Caco-2 (cell line): Measurements from ENCODE around the gene DAO. TPM values are rescaled to one million over a fixed set of nuclear protein-coding genes. Genes with fewer than 3 reads are reported as not detected.

Experiments used
- BruUV-seq: library from RNA; stranded (reverse); fragments of 400-500 nt; replicated peaks from 2 replicates; lab custom pipeline; 2021; lab: Mats Ljungman, UMichigan
- CTCF ChIA-PET: fragments of 300-600 bp; sonication (Branson Sonifier 250); formaldehyde crosslinking; loops from one replicate; lab custom pipeline; 2022; ENCODE audit warnings: antibody characterized with exemption; lab: Charles Lee
- POLR2A ChIA-PET: fragments of 300-600 bp; sonication (Branson Sonifier 250); formaldehyde crosslinking; loops from one replicate; lab custom pipeline; 2022; ENCODE audit warnings: antibody characterized with exemption; lab: Charles Lee
- DNase-seq, 2 experiments: peaks; one replicate each; pipeline versions ENCODE4 v3.0.0 to v3.0.0-alpha.2; 2020 to 2022
- H3K27me3 ChIP-seq: replicated peaks from 2 replicates; pipeline ENCODE4 v1.6.0; 2011; ENCODE audit warnings: low read length; ENCODE audit not compliant: control insufficient read depth, insufficient read depth
- H3K36me3 ChIP-seq: 2 replicates; pipeline ENCODE4 v1.5.1; 2011; ENCODE audit warnings: low read length; ENCODE audit not compliant: control insufficient read depth, insufficient read depth
- H3K4me1 ChIP-seq: fragments of 250-450 bp; sonication (Bioruptor Pico); 2 replicates; pipeline ENCODE4 v1.5.1; 2020; ENCODE audit warnings: mild to moderate bottlenecking
- H3K4me3 ChIP-seq: 2 replicates; pipeline ENCODE4 v1.5.1; 2011; ENCODE audit warnings: low read depth, mild to moderate bottlenecking, control low read depth, low read length
- H3K9me3 ChIP-seq: fragments of 250-450 bp; sonication (Bioruptor Pico); 2 replicates; pipeline ENCODE4 v1.5.1; 2020; ENCODE audit warnings: mild to moderate bottlenecking, moderate library complexity
- H3K27ac Mint-ChIP-seq: one replicate; pipeline ENCODE4 v1.8.0; 2022; ENCODE audit warnings: mixed read lengths; ENCODE audit not compliant: unreplicated experiment
- H3K27me3 Mint-ChIP-seq: one replicate; pipeline ENCODE4 v1.8.0; 2022; ENCODE audit warnings: mixed read lengths; ENCODE audit not compliant: insufficient read depth, unreplicated experiment
- H3K36me3 Mint-ChIP-seq: one replicate; pipeline ENCODE4 v1.8.0; 2022; ENCODE audit warnings: mild to moderate bottlenecking, mixed read lengths; ENCODE audit not compliant: insufficient read depth, unreplicated experiment
- H3K4me1 Mint-ChIP-seq: one replicate; pipeline ENCODE4 v1.8.0; 2022; ENCODE audit warnings: low read depth, mixed read lengths; ENCODE audit not compliant: unreplicated experiment
- H3K4me3 Mint-ChIP-seq: one replicate; pipeline ENCODE4 v1.8.0; 2022; ENCODE audit warnings: mild to moderate bottlenecking, moderate library complexity, mixed read lengths; ENCODE audit not compliant: unreplicated experiment
- H3K9me3 Mint-ChIP-seq: one replicate; pipeline ENCODE4 v1.8.0; 2022; ENCODE audit warnings: mixed read lengths; ENCODE audit not compliant: unreplicated experiment
- intact Hi-C: fragments of 100-400 bp; cut with micrococcal nuclease; formaldehyde crosslinking; loops from one replicate; pipeline ENCODE4 v1.10.0; 2022; ENCODE audit not compliant: unreplicated experiment
- total RNA-seq: library from RNA; stranded (reverse); gene quantifications from 2 replicates; pipeline ENCODE4 v1.2.3, GENCODE V29; 2022
- TF ChIP-seq, protein P1 (sequence below), 2 experiments: fragments of 200-600 bp in 1 of 2; IDR thresholded peaks; 1 replicate in 1 of 2; 2 replicates in 1 of 2; pipeline versions ENCODE4 v1.5.1 to v1.8.0; 2011 to 2022; ENCODE audit warnings: antibody characterized with exemption in 1 of 2, control low read depth in 1 of 2, inconsistent platforms in 1 of 2, low read depth in 1 of 2, low read length in 1 of 2, mild to moderate bottlenecking in 1 of 2, moderate library complexity in 1 of 2; ENCODE audit not compliant: insufficient read depth in 1 of 2, severe bottlenecking in 1 of 2, unreplicated experiment in 1 of 2

The DAO gene
- total RNA-seq, 1 experiment from 2014 or later = not detected

DNA sequence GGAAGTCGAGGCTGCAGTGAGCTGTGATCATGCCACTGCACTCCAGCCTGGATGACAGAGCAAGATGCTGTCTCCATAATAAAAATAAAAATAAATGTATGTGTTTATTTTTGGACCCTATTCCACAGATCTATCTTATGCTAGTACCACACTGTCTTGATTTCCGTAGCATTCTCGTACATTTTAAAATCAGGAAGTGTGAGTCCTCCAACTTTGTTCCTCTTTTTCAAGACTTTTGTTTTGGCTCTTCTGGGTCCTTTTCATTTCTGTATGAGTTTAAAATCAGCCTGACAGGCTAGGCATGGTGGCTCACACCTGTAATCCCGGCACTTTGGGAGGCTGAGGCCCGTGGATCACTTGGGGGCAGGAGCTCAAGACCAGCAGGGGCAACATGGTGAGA lies 25.8 kb downstream of the DAO start:
- TF ChIP-seq, protein P1, sequence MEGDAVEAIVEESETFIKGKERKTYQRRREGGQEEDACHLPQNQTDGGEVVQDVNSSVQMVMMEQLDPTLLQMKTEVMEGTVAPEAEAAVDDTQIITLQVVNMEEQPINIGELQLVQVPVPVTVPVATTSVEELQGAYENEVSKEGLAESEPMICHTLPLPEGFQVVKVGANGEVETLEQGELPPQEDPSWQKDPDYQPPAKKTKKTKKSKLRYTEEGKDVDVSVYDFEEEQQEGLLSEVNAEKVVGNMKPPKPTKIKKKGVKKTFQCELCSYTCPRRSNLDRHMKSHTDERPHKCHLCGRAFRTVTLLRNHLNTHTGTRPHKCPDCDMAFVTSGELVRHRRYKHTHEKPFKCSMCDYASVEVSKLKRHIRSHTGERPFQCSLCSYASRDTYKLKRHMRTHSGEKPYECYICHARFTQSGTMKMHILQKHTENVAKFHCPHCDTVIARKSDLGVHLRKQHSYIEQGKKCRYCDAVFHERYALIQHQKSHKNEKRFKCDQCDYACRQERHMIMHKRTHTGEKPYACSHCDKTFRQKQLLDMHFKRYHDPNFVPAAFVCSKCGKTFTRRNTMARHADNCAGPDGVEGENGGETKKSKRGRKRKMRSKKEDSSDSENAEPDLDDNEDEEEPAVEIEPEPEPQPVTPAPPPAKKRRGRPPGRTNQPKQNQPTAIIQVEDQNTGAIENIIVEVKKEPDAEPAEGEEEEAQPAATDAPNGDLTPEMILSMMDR (IDR thresholded peaks at IDR 0.05; ENCODE audit: insufficient read depth in 1 of 2, low read depth in 1 of 2, low read length in 1 of 2, severe bottlenecking in 1 of 2, unreplicated experiment in 1 of 2) = no peak
- ChIA-PET POLR2A (no interaction called here), CTCF (no interaction called here)
- BruUV-seq = no TSS peak
- Mint-ChIP-seq H3K4me1 (peaks cover 9% of the 10 kb centered on the region), H3K9me3 (no peaks in the 10 kb centered on the region), H3K4me3 (no peak overlapping the region), H3K36me3 (no peaks in the 10 kb centered on the region), H3K27ac (no peak overlapping the region), H3K27me3 (no peaks in the 10 kb centered on the region)
- H3K9me3 ChIP-seq = no peaks in the 10 kb centered on the region
- no peak for DNase-seq
- no peak overlapping the region for H3K4me3 ChIP-seq
- H3K36me3 ChIP-seq = no peaks in the 10 kb centered on the region
- H3K4me1 ChIP-seq = peaks cover 19% of the 10 kb centered on the region
- intact Hi-C loops = no loop called here
- H3K27me3 ChIP-seq = no peaks in the 10 kb centered on the region

DNA sequence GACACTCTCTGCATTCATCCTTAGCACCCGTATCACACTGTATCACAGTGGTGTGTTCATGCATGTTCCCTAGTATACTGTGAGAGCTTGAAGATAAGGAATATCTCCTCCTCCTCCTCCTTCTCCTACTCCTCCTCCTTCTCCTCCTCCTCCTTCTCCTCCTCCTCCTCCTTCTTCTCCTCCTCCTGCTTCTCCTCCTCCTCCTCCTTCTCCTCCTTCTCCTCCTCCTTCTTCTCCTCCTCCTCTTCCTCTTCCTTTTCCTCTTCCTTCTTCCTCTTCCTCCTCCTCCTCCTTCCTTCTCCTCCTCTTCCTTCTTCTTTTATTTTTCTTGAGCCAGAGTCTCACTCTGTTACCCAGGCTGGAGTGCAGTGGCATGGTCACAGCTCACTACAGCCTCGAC lies 27.1 kb downstream of the DAO start:
- Histone ChIP-seq H3K36me3 (no peaks in the 10 kb centered on the region), H3K4me3 (no peak overlapping the region), H3K4me1 (peaks cover 31% of the 10 kb centered on the region), H3K9me3 (no peaks in the 10 kb centered on the region), H3K27me3 (no peaks in the 10 kb centered on the region)
- CTCF ChIA-PET = interaction anchor here (0.7 kb wide), 1 partner anchor 789 kb away, joined by 4 read pairs; no protein-coding TSS in a partner anchor
- Mint-ChIP-seq H3K4me3 (no peak overlapping the region), H3K27ac (peak overlapping the region; percentile 0), H3K27me3 (no peaks in the 10 kb centered on the region), H3K36me3 (no peaks in the 10 kb centered on the region), H3K9me3 (no peaks in the 10 kb centered on the region), H3K4me1 (peaks cover 11% of the 10 kb centered on the region)
- intact Hi-C loops = no loop called here
- no peak for DNase-seq
- no TSS peak for BruUV-seq
- TF ChIP-seq, protein P1 (IDR thresholded peaks at IDR 0.05; ENCODE audit: insufficient read depth in 1 of 2, low read depth in 1 of 2, low read length in 1 of 2, severe bottlenecking in 1 of 2, unreplicated experiment in 1 of 2) = no peak
- POLR2A ChIA-PET = no interaction called here

DNA sequence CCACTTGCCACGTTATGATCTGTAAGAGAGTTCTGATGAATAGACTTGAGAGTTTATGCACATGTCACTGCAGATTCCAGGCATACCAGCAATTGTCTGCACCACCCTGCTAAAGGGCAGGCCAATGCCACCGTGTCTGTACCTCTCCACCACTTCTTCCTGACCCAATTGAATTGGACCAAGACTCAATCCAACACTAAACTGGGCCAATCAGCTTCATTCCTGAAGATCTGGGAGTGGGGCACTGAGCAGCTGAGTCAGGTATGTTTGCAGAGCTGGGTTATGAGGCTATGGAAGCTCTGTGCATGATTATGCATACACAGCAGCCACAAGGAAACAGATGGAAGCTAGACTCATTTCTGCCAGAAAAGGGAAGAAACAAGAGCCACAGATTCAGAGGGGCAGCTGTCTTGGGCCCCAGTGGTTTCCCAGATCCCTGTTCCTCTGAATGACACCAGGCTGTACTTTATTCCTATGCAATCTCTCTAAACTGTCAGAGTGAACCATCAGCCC lies 28.0 kb downstream of the DAO start:
- Histone ChIP-seq H3K9me3 (no peaks in the 10 kb centered on the region), H3K4me1 (peaks cover 38% of the 10 kb centered on the region), H3K27me3 (no peaks in the 10 kb centered on the region), H3K4me3 (no peak overlapping the region), H3K36me3 (no peaks in the 10 kb centered on the region)
- Mint-ChIP-seq H3K4me1 (peaks cover 20% of the 10 kb centered on the region), H3K36me3 (no peaks in the 10 kb centered on the region), H3K9me3 (no peaks in the 10 kb centered on the region), H3K4me3 (no peak overlapping the region), H3K27me3 (no peaks in the 10 kb centered on the region), H3K27ac (peak overlapping the region; percentile 0)
- TF ChIP-seq, protein P1 (IDR thresholded peaks at IDR 0.05; ENCODE audit: insufficient read depth in 1 of 2, low read depth in 1 of 2, low read length in 1 of 2, severe bottlenecking in 1 of 2, unreplicated experiment in 1 of 2) = no peak
- DNase-seq = peak; percentile 65 to 70
- BruUV-seq = no TSS peak
- CTCF ChIA-PET = interaction anchor here (1.3 kb wide), 1 partner anchor 43 kb away, joined by 4 read pairs; no protein-coding TSS in a partner anchor
- intact Hi-C loops = no loop called here
- POLR2A ChIA-PET = interaction anchor here (0.9 to 1.1 kb wide), 2 partner anchors 51 to 75 kb away, joined by 3 to 4 read pairs; partner anchors contain the start of gene SSH1
